Stimulated activated naive CD8-positive, alpha-beta T cell treated with anti-CD3 and anti-CD28 coated beads, Interleukin-15, Interleukin-2, amounts not matched to agents 100 U/mL and 50 U/mL, for 24 hours (primary cell): Measurements from ENCODE around the gene OR51T1.
"Not testable (repeated sequence)": the region's sequence is repeated elsewhere in the genome, so short reads cannot be mapped to it uniquely, and the experiment has no call there.

Experiments used
- ATAC-seq: fragments of 150-1000 bp; cut with Tn5 transposase; one replicate; pipeline ENCODE4 v1.10.0; 2021
- DNase-seq: peaks from one replicate; pipeline ENCODE4 v3.0.0; 2021

The OR51T1 gene, protein sequence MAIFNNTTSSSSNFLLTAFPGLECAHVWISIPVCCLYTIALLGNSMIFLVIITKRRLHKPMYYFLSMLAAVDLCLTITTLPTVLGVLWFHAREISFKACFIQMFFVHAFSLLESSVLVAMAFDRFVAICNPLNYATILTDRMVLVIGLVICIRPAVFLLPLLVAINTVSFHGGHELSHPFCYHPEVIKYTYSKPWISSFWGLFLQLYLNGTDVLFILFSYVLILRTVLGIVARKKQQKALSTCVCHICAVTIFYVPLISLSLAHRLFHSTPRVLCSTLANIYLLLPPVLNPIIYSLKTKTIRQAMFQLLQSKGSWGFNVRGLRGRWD

DNA sequence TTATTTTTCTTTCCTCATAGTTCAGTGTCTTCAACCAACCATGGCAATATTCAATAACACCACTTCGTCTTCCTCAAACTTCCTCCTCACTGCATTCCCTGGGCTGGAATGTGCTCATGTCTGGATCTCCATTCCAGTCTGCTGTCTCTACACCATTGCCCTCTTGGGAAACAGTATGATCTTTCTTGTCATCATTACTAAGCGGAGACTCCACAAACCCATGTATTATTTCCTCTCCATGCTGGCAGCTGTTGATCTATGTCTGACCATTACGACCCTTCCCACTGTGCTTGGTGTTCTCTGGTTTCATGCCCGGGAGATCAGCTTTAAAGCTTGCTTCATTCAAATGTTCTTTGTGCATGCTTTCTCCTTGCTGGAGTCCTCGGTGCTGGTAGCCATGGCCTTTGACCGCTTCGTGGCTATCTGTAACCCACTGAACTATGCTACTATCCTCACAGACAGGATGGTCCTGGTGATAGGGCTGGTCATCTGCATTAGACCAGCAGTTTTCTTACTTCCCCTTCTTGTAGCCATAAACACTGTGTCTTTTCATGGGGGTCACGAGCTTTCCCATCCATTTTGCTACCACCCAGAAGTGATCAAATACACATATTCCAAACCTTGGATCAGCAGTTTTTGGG is at the start of gene OR51T1:
Gene OR51T1 (plus strand): TSS at position 41 of the 641 bp plus-strand sequence. CDS start 0 bp downstream, at position 41.
- ATAC-seq: no peak
- no peak for DNase-seq

DNA sequence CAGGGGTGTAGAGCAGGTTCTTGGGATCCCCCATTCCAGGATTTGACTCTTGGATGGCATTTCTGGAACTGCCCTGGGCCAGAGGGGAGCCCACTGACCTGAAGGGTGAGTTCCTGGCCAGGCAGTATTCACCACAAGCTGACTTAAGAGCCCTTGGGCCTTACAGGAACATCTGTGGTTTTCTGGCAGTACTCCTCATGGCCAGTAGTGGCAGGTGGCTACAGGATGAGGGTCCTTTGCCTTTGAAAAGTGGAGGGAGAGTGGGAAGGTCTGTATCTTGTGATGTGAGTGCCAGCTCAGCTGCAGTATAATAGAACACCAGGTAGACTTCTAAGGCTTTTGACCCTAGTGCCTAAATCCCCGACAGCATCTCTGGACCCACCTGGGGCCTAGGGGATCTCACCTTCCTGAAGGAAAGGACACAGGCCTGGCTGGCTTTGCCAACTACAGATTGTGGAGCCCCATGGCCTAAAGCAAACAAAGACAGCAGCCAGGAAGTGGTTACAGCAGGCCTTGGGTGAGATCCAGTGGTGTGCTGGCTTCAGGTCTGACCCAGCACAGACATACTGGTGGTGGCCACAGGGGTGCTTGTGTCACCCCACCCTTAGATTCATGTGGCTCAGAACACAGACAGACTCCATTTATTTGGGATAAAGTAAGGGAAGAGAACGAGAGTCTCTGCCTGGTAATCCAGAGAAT is 41.7 kb upstream of the OR51T1 start:
- DNase-seq (no peak), ATAC-seq (no peak)

DNA sequence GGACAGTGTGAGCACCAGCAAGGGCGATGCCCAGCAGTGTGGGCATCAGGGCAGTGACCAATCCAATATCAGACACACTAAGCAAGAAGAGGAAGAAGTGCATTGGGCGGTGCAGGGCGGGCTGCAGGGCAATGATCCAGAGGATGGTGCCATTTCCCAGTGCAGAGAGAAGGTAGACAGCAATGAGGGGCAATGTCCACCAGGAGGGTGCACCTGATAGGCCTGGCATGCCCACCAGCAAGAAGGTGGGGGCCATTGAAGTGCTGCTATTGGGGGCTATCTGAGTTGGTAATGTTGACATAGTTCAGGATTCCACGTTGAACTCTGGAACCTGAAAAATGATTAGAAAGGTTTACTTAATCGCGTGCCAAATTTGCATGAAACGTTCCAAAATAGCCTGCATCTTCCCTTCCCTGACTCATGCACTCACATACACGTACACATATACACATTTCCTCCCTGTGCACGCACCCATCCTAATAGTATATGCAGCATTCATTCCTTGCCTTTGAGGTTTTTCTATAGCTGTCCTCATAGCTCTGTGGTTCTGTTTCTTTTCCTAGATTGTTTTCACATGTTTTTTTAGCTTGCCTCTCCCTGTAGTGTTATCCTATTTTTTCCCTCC is 32.7 kb upstream of the OR51T1 start, which contains the start of gene OR51S1:
Gene OR51S1 (minus strand): TSS at position 301 of the 625 bp plus-strand sequence. CDS start 0 bp downstream, at position 301.
- ATAC-seq (no peak), DNase-seq (no peak)

DNA sequence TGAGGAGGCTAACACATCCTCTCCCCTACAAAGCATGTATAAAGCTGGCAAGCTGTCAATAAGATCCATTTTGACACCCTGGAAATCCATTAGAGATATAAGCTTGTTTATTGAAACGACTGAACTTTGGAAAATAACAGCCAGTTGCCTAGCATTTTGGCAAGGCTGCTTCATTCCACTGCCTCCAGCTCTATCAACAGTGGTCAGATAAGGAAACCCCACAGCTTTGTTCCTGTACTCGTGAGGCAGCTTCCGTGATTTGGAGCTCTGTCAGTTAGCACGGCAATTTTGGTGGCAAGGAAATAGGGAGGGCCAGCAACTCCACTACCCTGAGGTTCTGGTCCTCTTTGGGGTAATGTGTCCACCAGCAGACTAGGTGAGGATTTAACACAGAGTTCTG is 30.7 kb upstream of the OR51T1 start:
- DNase-seq (no peak), ATAC-seq (no peak)

DNA sequence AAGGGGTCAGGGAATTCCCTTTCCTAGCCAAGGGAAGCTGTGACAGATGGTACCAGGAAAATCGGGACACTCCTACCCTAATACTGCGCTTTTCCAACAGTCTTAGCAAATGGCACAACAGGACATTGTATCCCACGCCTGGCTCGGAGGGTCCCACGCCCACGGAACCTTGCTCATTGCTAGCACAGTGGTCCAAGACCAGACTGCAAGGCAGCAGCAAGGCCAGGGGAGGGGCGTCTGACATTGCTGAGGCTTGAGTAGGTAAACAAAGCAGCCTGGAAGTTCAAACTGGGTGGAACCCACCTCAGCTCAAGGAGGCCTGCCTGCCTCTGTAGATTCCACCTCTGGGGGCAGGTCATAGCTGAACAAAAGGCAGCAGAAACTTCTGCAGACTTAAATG is 27.4 kb upstream of the OR51T1 start:
- ATAC-seq, DNase-seq: not testable (repeated sequence)

DNA sequence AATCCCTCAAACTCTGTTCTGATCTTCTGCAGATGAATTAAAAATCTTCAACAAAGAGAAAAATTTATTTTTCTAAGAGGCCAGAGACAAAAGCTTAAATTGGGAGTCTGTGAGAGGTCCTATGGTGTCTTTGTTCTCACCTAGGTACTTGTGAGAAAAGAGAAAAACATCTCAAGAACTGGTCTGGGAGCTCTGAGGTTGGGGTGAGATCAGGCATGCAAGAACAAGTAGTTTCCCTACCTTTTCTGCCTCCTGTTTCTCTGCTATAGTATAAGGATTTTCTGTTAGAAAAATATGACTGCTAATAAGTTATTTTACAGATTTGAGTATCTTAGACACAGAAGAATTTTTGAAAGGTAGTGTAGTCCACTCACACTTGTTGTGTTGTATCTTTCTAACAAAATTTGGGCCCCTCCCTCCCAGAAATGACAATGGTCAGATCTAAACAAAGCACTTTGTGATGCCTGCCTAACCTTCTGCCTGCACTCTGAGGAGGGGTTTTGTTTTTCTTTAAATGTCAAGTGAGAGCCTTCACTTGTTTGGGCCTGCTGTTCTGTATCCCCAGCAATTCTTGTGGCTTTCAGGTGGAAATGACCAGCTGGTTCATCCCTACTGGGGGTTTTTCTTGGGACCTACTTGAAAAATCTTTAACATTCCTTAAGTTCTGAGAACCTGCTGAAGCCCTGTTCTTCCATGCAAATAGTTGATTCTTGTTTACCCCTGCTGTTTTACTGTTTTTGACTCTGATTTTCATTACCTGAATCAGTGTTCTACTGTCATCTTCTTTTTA is 19.1 kb upstream of the OR51T1 start:
- DNase-seq (no peak), ATAC-seq (no peak)

DNA sequence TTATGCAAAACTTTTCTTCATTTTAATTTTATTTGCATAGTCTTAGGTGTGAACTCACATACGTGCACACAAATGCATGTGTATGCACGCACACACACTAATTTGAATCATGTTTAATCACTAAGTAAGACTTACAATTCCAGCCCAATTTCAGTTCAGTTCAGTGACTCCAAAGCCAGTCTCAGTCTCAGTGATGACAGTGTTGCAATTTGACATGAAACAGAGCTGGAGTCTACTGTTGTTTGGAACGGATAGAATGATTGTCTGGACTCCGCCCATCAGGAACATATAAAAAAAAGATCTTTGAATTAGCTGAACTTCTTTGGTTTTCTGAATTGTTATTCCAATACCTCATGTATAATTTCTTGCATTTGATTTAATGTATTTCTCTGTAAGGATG is 17.8 kb upstream of the OR51T1 start:
- no peak for DNase-seq
- ATAC-seq: no peak

DNA sequence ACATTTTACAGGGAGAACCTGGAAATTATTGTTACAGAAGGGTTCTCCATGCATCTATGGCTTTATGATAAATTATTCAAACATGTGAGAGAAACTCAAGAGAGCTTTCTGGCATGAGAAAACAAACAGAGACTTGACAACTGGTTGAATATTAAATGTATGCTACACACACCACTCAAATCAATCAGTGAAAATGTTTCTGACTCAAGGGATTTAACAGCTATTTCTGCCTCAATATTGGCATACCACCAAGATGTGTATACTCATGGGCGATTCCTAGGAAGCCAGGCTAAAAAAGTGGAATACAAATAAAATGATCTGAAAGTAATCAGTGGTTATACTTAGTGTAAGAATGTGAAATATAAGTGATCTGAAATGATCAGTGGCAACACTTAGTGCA is 15.8 kb upstream of the OR51T1 start:
- no peak for ATAC-seq

DNA sequence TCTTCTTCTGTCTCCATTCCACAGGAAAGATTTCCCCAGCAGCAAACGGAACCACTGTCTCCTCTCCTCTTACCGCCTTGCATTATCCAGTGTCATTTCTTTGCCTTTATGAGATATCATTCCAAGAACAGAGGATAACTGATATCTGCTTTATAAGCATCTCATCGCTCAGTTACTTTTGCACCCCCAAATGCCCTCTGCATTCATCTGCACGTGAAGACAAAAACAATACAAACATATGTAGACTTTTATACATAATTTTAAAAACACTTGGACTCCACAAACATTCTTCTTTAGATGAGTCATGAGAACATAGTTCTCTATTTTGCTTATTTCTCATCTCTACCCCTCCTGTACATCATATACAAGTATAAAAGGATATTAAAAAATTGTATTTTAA is 512 bp upstream of the OR51T1 start:
- no peak for DNase-seq
- no peak for ATAC-seq

More for the DNA sequence above, 15.8 kb upstream of the OR51T1 start:
- DNase-seq: no peak

DNA sequence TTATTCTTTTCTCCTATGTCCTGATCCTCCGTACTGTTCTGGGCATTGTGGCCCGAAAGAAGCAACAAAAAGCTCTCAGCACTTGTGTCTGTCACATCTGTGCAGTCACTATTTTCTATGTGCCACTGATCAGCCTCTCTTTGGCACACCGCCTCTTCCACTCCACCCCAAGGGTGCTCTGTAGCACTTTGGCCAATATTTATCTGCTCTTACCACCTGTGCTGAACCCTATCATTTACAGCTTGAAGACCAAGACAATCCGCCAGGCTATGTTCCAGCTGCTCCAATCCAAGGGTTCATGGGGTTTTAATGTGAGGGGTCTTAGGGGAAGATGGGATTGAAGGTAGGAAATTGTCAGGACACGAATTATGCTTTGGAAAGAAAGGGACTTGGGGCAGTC is 843 bp downstream of the OR51T1 start:
- no peak for ATAC-seq
- DNase-seq: no peak

DNA sequence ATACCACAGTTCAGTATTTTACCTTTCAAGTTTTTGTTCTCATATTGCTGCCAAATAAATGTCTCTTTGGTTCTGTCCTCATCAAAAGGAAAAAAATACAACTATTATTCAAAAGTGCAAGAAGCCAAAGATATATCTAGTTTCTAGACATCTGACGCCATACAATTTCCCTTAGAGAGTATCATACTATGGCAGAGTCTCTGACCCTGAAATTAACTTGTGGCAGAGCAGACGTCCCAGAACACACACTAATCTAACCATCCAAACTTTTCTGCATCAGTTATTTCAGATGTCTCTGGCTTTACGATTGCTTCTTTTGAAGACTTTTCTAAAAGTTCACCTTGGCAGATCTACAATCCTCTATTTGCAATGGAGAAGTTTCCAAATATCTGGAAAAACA is 2.7 kb downstream of the OR51T1 start:
- ATAC-seq (no peak), DNase-seq (no peak)

DNA sequence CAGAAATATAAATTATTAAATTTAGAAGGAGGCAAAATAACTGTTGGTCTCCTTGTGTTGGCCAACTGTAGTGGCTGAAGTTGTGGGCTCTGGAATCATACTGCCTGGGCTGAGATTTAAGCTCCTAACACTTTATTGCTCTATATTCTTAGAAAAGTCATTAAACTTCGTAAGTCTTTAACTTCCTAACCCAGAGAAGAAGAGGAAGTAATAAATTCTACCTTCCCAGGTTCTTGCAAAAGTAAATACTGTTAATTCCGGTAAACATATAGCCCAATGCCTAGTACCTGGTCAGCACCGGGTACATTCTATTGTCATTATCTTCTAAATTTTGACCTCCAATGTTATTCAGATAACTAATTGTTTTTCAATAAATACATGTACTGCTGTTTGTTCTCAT is 4.5 kb downstream of the OR51T1 start:
- no peak for ATAC-seq
- DNase-seq: no peak

DNA sequence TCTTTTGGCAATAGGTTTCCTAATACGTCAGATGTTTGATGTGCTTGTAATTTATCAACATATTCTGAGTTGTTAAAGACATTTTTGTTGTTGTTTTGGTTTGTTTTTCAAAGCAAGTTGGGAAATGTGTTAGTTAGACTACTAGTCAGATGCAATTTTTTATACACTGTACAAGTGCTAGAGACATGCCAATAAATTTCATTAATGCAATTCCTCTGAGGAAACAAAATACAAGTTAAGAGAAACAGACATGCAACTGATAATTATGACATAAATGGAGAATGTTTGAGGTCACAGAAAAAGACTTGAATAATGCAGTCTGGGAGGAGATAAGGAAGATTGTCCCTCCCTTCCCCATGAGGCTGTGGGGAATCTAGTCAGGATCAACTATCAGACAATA is 5.9 kb downstream of the OR51T1 start:
- DNase-seq (no peak), ATAC-seq (no peak)

DNA sequence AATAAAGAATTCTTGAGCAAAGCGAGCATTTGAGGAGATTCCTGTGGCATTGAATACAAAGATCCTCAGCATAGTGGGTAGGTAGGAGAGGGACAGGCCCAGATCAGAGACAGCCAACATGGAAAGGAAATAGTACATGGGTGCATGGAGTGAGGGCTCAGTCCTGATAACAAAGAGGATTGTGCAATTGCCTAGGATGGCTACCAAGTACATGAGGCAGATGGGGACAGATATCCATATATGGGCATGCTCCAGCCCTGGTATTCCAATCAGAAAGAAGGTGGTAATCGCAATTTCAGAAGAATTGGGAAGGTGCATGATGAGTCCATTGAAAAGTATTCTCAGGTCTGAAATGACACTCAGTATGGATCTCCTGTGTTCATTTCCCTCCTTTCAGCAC is 8.6 kb downstream of the OR51T1 start:
- ATAC-seq (no peak), DNase-seq (no peak)

DNA sequence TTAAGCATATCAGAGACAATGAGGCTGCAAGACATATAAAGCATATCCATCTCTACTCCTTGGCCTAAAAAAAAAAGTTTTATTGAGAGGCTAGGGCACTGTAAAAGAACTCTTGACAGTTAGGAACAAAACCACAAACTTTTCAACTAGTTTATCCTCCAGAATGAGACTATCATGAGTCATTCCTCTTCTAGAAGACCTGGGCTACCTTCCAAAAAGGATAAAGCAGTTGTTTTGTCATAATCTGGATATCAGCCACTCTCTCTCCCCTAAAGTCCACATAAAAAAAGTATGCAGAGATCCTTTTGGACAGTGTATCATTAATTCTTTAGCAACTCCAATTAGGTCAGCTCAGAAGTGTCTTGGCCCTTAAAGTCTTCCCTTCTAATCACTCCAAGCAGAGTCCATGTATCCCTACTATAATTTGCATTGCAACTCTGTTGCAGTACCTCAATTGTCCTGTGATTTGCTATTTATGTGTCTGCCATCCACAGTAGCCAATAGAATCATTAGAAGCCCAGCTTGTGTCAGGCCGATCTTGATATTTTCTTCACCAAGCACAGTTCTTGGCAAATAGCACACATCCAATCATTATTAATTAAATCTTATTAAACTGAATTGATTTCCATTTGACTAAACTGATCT is 10.4 kb downstream of the OR51T1 start:
- ATAC-seq: no peak
- no peak for DNase-seq

DNA sequence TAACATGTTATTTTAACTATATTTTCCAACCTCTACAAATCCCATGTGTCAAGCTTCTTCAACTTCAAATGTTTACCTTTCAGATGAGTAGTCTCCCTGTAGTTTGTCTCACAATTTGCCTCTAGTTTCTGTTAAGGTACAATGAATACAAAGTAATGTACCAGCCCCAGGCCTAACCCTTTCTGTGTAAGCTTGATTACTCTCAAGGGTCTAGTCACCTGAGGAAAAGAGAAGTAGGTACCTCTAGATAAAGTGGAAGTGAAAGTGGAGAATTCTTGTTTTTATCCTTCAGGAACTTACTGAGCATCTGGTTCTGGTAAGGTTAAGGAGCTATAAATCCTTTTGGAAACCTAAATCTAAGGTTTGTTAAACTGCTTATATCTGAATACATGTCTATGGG is 21.8 kb downstream of the OR51T1 start, which contains the start of gene OR51A7:
Gene OR51A7 (plus strand): TSS at position 300 of the 400 bp plus-strand sequence. CDS start 3,587 bp downstream, outside the sequence.
- DNase-seq (no peak), ATAC-seq (no peak)

DNA sequence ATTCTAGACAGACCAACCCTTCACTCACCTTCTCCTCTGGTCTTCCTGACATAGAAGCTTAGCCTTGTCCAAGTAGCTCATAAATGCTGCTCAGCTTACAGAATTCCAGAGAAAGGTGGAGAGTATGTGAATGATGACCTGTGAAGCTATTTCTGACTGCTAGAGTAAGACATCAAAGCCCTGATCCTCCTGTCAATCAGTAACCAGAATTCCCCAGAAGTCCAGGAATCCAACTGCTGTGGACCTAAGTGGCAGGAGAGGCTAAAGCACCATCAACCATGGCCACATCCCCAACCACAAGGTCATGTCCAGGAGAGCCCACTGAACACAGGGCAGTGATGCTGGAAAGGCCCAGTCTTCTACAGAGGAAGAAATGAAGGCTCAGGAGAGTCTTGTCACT is 34.9 kb downstream of the OR51T1 start:
- ATAC-seq (no peak), DNase-seq (no peak)

DNA sequence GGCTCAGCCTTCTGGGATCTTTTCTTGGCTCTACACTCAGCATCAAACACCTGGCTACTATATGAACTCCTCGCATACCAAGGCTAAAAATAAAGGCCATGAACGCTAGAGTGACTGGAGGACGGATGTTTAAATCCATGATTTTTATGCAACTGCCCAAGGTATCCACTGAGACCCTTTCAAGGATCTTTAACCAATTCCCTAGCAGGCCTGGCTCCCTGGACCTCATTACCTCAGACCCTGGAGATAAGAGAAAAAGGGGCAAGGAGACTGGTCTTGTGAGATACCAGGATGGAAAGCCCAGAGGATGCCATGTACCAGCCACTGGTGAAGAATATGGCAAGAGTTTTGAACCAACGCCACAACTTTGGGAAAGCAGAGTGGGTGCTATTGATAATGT is 37.5 kb downstream of the OR51T1 start, which contains the start of gene OR51G2:
Gene OR51G2 (minus strand): TSS at position 101 of the 400 bp plus-strand sequence. CDS start 3,687 bp downstream, outside the sequence.
- ATAC-seq (no peak), DNase-seq (no peak)

DNA sequence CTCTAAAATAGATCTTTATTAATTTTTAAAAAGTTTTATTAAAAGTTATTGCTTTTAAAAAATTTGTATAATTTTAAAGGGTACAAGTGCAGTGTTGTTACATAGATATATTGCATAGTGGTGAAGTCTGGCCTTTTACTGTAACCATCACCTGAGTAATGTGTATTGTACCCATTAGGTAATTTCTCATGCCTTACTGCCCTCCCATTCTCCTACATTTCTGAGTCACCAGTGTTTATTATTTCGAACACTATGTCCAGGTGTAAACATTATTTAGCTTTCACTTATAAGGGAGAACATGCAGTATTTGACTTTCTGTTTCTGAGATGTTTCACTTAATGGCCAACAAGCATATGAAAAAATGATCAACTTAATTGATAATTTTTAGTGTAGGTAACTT is 40.1 kb downstream of the OR51T1 start:
- DNase-seq (no peak), ATAC-seq (no peak)

DNA sequence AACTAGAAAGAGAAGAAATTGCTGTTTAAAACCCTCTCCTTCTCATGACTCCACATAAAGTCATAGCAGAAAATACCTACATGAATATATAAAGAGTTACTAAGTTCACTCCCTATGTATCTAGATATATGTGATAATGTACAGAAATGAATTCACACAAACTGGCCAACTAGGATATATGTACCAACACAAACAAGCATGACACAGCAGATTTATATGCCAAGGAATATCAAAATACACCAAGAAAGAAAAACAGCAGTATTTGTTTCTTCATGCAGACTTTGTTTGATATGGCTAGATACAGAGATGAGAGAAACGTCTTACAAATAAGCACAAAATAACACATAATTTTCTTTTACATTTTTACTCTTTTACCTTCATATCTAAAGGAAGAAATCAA is 40.6 kb downstream of the OR51T1 start:
- ATAC-seq (no peak), DNase-seq (no peak)

DNA sequence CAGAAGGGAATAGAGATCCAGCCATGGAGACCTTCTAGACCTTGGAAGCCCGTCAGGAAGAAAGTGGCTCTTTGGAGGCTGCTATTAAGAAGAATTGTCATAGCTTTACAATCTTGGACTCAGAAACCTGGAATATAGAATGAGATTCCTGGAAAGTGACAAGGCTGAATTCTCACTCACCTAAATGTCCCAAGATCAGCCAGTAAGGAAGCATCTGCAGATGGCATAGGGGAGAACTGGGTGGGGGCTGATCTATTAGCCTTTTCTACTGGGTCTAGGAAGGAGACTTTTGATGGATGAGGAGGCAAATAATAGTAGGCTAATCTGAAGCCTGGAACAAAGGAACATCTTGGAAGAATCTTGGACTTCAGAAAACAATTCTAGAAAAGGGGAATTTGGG is 42.5 kb downstream of the OR51T1 start, which contains the start of gene OR51G1:
Gene OR51G1 (minus strand): TSS at position 101 of the 400 bp plus-strand sequence. CDS start 0 bp downstream, at position 101.
- DNase-seq (no peak), ATAC-seq (no peak)
